ENCODE data around the gene MELTF.

DNA sequence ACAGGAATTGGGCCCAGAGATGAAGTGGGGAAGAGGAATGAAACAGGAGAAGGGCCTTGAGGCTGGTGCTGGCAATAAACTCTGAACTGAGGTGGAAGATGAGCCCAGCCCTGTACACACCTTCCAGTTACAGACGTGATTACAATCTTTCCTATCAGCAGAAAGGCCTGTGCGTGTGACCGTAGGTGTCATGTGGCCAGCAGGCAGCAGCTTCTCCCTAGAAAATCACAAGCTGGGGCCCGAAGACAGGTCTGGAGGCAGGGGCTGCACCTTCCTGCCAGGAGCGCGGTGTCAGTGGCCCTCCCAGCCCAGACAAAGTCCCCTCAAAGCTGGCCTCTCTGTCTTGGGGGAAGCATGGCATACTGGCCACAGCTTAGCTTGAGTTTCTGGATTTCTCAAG lies 44.3 kb downstream of the MELTF start:
- no peak for TF ChIP-seq CTCF (IDR thresholded peaks at IDR 0.05)
- no peak for TF ChIP-seq MAZ (IDR thresholded peaks at IDR 0.05; ENCODE audit: borderline replicate concordance, low read depth, low read length)
- no peak for TF ChIP-seq USF2 (IDR thresholded peaks at IDR 0.05)
- no peak for TF ChIP-seq JUN (IDR thresholded peaks at IDR 0.05)
- no peak for TF ChIP-seq CHD4 (IDR thresholded peaks at IDR 0.05; ENCODE audit: borderline replicate concordance)
- no peak for TF ChIP-seq NPAS2 (CRISPR knock-in tag; IDR thresholded peaks at IDR 0.05; ENCODE audit: borderline replicate concordance)
- no peak for TF ChIP-seq KDM1A (IDR thresholded peaks at IDR 0.05; ENCODE audit: low read depth)
- TF ChIP-seq RAD21 (conservative IDR thresholded peaks at IDR 0.05 in 1 of 2, IDR thresholded peaks at IDR 0.05 in 1 of 2), result no peak

All from A549 (cell line).